22Rv1 (cell line): Measurements from ENCODE around the gene SLC4A7.

Experiments used
- H3K27ac ChIP-seq: fragments of 450-650 bp; 2 replicates; pipeline ENCODE4 v1.5.1; 2017
- ZFX ChIP-seq: fragments of 450-650 bp; IDR thresholded peaks from 2 replicates; pipeline ENCODE4 v1.6.1; 2017; ENCODE audit warnings: antibody characterized with exemption, borderline replicate concordance
- TF ChIP-seq, protein P1 (sequence below): fragments of 450-650 bp; IDR thresholded peaks from 2 replicates; pipeline ENCODE4 v1.5.1; 2017; ENCODE audit warnings: mild to moderate bottlenecking

SLC4A7 gene

DNA sequence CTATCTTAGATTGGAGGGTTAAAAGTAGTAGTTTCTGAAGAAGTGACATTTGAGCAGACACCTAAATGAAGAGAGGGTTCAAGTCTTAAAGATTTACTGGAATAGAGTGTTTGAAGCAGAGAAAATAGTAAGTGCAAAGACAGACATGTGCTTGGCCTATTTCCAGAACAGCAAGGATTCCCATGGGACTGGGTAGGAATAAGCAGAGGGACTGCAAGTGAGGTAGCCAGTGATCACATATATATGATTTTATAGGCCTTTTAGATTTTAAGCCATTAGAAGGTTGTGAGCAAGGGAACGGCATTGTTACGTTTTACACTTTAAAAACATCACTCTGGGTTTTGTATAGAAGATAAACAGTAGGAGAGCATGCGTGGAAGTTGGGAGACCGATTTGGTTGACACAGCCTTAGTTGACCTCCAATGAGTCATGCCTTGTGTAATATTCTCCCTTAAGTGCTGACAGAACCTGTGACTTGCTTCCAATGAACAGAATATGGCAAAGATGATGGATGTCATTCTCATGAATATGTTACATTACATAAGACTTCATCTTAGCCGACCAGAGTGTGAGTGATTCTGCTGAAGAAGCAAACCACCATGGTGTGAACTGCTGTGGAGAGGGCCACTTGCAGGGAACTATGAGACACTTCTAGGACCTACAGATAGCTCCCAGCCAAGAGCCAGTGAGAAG, 37.1 kb upstream of the SLC4A7 start:
- no peak overlapping the region for H3K27ac ChIP-seq
- TF ChIP-seq, protein P1, sequence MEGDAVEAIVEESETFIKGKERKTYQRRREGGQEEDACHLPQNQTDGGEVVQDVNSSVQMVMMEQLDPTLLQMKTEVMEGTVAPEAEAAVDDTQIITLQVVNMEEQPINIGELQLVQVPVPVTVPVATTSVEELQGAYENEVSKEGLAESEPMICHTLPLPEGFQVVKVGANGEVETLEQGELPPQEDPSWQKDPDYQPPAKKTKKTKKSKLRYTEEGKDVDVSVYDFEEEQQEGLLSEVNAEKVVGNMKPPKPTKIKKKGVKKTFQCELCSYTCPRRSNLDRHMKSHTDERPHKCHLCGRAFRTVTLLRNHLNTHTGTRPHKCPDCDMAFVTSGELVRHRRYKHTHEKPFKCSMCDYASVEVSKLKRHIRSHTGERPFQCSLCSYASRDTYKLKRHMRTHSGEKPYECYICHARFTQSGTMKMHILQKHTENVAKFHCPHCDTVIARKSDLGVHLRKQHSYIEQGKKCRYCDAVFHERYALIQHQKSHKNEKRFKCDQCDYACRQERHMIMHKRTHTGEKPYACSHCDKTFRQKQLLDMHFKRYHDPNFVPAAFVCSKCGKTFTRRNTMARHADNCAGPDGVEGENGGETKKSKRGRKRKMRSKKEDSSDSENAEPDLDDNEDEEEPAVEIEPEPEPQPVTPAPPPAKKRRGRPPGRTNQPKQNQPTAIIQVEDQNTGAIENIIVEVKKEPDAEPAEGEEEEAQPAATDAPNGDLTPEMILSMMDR, result no peak

DNA sequence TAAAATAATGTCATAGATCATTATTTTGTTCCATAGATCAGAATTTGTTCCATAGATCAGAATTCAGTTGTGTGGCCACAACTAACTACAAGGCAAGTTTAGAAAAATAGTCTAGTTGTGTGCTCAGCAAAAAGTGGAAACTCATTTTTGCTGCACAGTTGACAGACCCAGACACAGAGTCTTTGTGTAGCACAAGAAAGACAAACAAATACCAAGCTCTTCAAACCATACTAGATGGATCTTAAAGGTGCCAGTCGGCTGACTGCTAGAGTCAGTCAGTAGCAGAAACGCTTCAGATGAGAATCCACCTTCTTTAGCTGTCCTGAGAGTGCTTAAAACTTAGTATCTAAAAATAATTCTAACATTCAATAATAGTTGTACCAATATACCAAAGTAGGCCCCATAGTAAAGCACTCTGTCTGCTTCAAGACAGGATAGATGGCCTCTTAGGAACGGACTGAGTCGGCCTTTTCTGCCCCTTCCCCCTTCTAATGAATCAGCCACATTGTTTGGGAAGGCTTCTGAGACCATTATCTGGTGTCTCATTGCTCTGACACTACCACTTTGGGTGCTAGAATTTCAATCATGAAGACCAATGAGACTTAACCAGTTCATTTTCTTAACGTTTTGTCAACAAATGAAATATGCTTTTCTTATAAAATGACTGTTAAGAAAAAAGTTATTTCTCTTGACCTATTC, 27.7 kb upstream of the SLC4A7 start:
- no peak overlapping the region for H3K27ac ChIP-seq
- no peak for TF ChIP-seq ZFX
- TF ChIP-seq, protein P1, result no peak

DNA sequence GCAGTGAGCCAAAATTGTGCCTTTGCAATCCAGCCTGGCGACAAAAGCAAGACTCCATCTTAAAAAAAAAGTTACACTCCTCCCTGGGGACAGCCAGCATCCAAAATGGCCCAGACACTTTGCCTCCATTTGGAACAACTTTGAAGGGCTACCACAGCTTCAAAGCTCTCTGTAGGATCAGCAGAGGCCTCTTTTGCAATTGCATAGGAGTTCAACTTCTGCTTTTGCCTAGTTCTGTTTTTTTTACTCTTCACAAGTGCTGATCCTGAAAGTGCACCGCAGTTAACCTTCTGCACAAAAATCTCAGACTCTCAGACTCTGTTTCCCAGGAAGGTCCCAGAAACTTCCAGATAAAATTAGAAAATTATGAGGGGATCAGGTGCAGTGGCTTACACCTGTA, 25.2 kb upstream of the SLC4A7 start:
- TF ChIP-seq, protein P1, result no peak
- TF ChIP-seq ZFX, result no peak
- no peak overlapping the region for H3K27ac ChIP-seq

DNA sequence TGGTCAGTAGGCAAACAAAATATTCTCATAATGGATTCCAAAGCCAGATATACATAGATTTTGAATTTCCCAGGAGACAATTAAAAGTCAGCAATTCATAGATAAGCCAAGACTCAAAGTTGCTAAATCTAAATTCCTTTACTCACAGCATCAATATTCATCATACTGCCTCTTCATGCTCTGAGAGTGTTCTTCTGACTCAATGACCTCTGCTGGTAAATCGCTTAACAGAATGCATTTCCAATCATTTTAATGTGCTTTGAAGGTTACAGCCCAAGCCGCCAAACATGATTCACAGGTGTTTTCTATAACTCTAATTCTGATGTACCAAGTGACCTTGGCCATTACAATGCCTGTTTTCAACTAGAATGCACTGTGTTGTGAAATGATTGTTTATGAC, 24.2 kb upstream of the SLC4A7 start:
- no peak overlapping the region for H3K27ac ChIP-seq
- TF ChIP-seq ZFX, result no peak
- TF ChIP-seq, protein P1, result no peak

DNA sequence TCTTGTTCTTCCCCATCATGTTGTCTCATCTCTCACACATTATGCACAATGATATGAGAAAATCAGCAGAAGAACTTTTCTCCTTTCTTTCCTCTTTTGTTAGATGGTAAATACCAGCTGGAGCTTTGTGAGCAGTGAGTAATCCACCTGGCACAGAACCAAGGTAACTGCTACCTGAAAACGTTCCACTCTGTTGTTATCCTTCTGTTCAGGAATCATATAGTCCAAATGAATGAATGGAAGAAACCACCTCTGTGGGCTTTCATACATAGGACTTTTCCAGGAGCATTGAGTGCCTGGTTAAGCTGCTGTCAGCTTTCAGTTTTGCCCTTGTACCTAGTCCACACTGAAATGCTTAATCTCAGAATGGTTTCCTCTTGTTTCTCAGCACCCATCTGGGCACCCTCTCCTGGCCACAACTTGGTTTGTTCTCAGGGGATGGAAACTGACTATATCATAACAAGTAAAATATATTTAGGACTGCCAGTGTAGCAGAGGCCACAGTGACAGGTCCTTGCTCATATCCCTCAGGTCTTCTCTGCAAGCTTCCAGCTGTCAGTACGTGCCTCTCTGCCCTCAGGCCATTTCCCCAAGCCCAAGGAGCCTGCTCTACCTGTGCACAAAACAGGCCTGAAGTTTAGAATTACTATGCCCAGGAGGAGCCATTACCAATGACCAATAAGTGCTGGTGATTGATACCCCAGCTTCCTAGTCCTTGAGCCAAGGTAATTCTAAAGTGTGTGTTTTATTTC, 23.5 kb upstream of the SLC4A7 start:
- no peak overlapping the region for H3K27ac ChIP-seq
- TF ChIP-seq ZFX, result no peak
- TF ChIP-seq, protein P1, result no peak

DNA sequence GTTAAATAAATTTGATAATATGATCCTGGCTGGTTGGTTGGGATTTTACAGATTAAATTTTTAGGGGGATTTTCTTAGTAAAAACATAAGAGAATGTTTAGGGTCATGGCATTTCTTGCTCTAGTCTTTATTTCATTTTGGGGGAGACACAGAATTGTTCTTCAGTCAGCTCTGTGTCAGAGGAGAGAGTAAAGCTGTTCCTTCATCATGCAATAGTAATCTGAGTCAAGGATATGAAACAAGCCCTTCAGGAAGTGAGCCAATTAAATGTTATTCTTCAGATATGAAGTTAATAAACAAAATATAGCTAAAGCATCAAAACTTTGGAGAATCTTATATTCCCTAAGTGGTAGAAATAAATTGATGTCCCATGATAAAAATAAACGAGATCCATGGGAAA, 22.9 kb upstream of the SLC4A7 start:
- H3K27ac ChIP-seq, result no peak overlapping the region
- TF ChIP-seq ZFX, result no peak
- TF ChIP-seq, protein P1, result no peak

DNA sequence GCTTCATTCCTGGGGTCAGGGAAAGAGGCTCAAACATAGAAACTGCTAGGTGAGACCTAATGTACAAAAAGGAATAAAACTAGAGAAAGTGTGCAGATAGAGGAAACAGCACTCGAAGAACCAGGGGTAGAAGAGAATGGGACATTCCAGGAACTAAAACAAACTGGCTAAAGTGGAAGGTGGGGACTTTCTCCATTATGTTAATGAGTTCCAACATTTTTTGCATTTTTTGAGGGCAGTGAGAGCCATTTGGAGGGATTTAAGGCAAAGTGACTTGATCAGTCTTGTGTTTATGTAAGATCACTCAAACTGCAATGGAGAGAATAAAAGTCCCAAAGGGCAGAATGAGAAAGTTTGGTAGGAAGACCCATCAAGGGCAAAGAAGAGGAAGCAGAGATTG, 20.6 kb upstream of the SLC4A7 start:
- no peak overlapping the region for H3K27ac ChIP-seq
- TF ChIP-seq, protein P1, result no peak
- no peak for TF ChIP-seq ZFX
